ENCODE measurements around the gene MYCBP2. TPM values are rescaled to one million over a fixed set of nuclear protein-coding genes. Genes with fewer than 3 reads are reported as not detected.
"Not testable (repeated sequence)": the region's sequence is repeated elsewhere in the genome, so short reads cannot be mapped to it uniquely, and the experiment has no call there.

The MYCBP2 gene
- total and polyA plus RNA-seq, 2 donors (not counting 1 experiment from before 2014, with no cell fraction given), result 32.5 to 95.9 TPM

- TF ChIP-seq, protein P1, sequence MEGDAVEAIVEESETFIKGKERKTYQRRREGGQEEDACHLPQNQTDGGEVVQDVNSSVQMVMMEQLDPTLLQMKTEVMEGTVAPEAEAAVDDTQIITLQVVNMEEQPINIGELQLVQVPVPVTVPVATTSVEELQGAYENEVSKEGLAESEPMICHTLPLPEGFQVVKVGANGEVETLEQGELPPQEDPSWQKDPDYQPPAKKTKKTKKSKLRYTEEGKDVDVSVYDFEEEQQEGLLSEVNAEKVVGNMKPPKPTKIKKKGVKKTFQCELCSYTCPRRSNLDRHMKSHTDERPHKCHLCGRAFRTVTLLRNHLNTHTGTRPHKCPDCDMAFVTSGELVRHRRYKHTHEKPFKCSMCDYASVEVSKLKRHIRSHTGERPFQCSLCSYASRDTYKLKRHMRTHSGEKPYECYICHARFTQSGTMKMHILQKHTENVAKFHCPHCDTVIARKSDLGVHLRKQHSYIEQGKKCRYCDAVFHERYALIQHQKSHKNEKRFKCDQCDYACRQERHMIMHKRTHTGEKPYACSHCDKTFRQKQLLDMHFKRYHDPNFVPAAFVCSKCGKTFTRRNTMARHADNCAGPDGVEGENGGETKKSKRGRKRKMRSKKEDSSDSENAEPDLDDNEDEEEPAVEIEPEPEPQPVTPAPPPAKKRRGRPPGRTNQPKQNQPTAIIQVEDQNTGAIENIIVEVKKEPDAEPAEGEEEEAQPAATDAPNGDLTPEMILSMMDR (conservative IDR thresholded peaks at IDR 0.05 in 1 of 2, IDR thresholded peaks at IDR 0.05 in 1 of 2; ENCODE audit: low read depth in 1 of 2, low read length in 2 of 2), result no peak
- no peak for TF ChIP-seq EZH2 (IDR thresholded peaks at IDR 0.05; ENCODE audit: low read length, missing control alignments)
- no peak overlapping the region for H3K4me3 ChIP-seq (replicated peaks in 1 of 4; ENCODE audit: control extremely low read depth in 1 of 4, insufficient read depth in 1 of 4, low read depth in 3 of 4, low read length in 4 of 4)
- no peaks in the 10 kb centered on the region for H3K27me3 ChIP-seq (ENCODE audit: control insufficient read depth, insufficient read depth, low read length)
- H3K27ac ChIP-seq (ENCODE audit: insufficient read depth, low read length), result no peak overlapping the region
- H3K4me2 ChIP-seq (ENCODE audit: extremely low read depth, insufficient read depth, low read length), result no peak overlapping the region
- no peak overlapping the region for H3K9ac ChIP-seq (ENCODE audit: insufficient read depth, low read length)
- H3K9me3 ChIP-seq (ENCODE audit: control insufficient read depth, insufficient read depth, low read depth, low read length), result no peaks in the 10 kb centered on the region
- H3K79me2 ChIP-seq (ENCODE audit: control insufficient read depth, insufficient read depth, low read length), result no peaks in the 10 kb centered on the region
- no peak overlapping the region for H2AFZ ChIP-seq (ENCODE audit: low read length)
- H3K4me1 ChIP-seq (ENCODE audit: control insufficient read depth, extremely low read depth, insufficient read depth, low read length), result no peaks in the 10 kb centered on the region
- no peak for DNase-seq (ENCODE audit: low read depth in 2 of 2)
- no peaks in the 10 kb centered on the region for H3K36me3 ChIP-seq (ENCODE audit: control insufficient read depth, insufficient read depth, low read length)
- no peaks in the 10 kb centered on the region for H4K20me1 ChIP-seq (ENCODE audit: control insufficient read depth, extremely low read depth, insufficient read depth, low read length)
These were observed 75.9 kb downstream of the MYCBP2 start for GRCh38 chr13:77250975-77251374.

GRCh38 chr13:77245224-77245623 lies 81.7 kb downstream of the MYCBP2 start:
- not testable (repeated sequence) for H4K20me1 ChIP-seq (ENCODE audit: control insufficient read depth, extremely low read depth, insufficient read depth, low read length); H3K9ac ChIP-seq (ENCODE audit: insufficient read depth, low read length); H3K27ac ChIP-seq (ENCODE audit: insufficient read depth, low read length); H3K9me3 ChIP-seq (ENCODE audit: control insufficient read depth, insufficient read depth, low read depth, low read length); H3K79me2 ChIP-seq (ENCODE audit: control insufficient read depth, insufficient read depth, low read length); H3K4me1 ChIP-seq (ENCODE audit: control insufficient read depth, extremely low read depth, insufficient read depth, low read length); H3K4me2 ChIP-seq (ENCODE audit: extremely low read depth, insufficient read depth, low read length); DNase-seq (ENCODE audit: low read depth in 2 of 2); H3K27me3 ChIP-seq (ENCODE audit: control insufficient read depth, insufficient read depth, low read length); H2AFZ ChIP-seq (ENCODE audit: low read length); H3K36me3 ChIP-seq (ENCODE audit: control insufficient read depth, insufficient read depth, low read length); H3K4me3 ChIP-seq (replicated peaks in 1 of 4; ENCODE audit: control extremely low read depth in 1 of 4, insufficient read depth in 1 of 4, low read depth in 3 of 4, low read length in 4 of 4)

DNA sequence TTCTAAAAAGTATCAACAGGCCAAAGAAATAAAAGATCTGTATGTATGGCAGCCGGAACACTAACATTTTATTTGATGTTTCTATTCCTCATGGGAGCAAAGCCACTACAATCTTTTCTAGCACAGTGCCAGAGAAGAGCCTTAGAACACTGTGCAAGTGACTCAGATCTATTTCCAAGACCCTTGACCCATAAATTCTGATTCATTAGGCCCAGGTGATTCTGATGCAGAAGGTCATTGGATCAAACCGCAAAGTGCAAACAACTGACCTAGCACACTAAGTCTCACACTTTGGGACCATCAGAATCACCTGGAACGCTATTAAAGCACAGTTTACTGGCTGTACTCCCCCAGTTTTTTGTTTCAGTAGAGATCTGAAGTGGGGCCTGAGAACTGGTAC lies 87.6 kb downstream of the MYCBP2 start:
- Histone ChIP-seq H3K4me2 (ENCODE audit: extremely low read depth, insufficient read depth, low read length) (no peak overlapping the region), H3K9ac (ENCODE audit: insufficient read depth, low read length) (no peak overlapping the region), H3K36me3 (ENCODE audit: control insufficient read depth, insufficient read depth, low read length) (no peaks in the 10 kb centered on the region), H3K4me3 (replicated peaks in 1 of 4; ENCODE audit: control extremely low read depth in 1 of 4, insufficient read depth in 1 of 4, low read depth in 3 of 4, low read length in 4 of 4) (no peak overlapping the region), H3K79me2 (ENCODE audit: control insufficient read depth, insufficient read depth, low read length) (no peaks in the 10 kb centered on the region), H3K27me3 (ENCODE audit: control insufficient read depth, insufficient read depth, low read length) (no peaks in the 10 kb centered on the region), H3K9me3 (ENCODE audit: control insufficient read depth, insufficient read depth, low read depth, low read length) (no peaks in the 10 kb centered on the region), H4K20me1 (ENCODE audit: control insufficient read depth, extremely low read depth, insufficient read depth, low read length) (no peaks in the 10 kb centered on the region), H2AFZ (ENCODE audit: low read length) (no peak overlapping the region), H3K4me1 (ENCODE audit: control insufficient read depth, extremely low read depth, insufficient read depth, low read length) (no peaks in the 10 kb centered on the region), H3K27ac (ENCODE audit: insufficient read depth, low read length) (no peak overlapping the region)
- no peak for TF ChIP-seq EZH2 (IDR thresholded peaks at IDR 0.05; ENCODE audit: low read length, missing control alignments)
- TF ChIP-seq, protein P1 (conservative IDR thresholded peaks at IDR 0.05 in 1 of 2, IDR thresholded peaks at IDR 0.05 in 1 of 2; ENCODE audit: low read depth in 1 of 2, low read length in 2 of 2), result no peak
- DNase-seq (ENCODE audit: low read depth in 2 of 2), result peak; percentile 3 to 22

Data from fibroblast of lung (primary cell).